ENCODE measurements around the gene PPP4R1.

Gene PPP4R1

GRCh38 chr18:9587924-9588323, 26.4 kb downstream of the PPP4R1 start:
- no peak overlapping the region for H3K27ac ChIP-seq (ENCODE audit: low read depth, low read length)
- H3K36me3 ChIP-seq (ENCODE audit: control insufficient read depth, insufficient read depth, low read length), result peaks cover 68% of the 10 kb centered on the region
- H3K4me3 ChIP-seq (ENCODE audit: low read depth, low read length), result no peak overlapping the region
- no peaks in the 10 kb centered on the region for H3K27me3 ChIP-seq (ENCODE audit: control insufficient read depth, insufficient read depth, low read length)
- H3K9me3 ChIP-seq (ENCODE audit: control insufficient read depth, insufficient read depth, low read length), result no peaks in the 10 kb centered on the region
- H3K4me1 ChIP-seq (ENCODE audit: control insufficient read depth, insufficient read depth, low read length), result peaks cover 4% of the 10 kb centered on the region
- H3K9ac ChIP-seq (ENCODE audit: low read depth, low read length), result no peak overlapping the region

GRCh38 chr18:9586814-9587213, 27.5 kb downstream of the PPP4R1 start:
- no peaks in the 10 kb centered on the region for H3K9me3 ChIP-seq (ENCODE audit: control insufficient read depth, insufficient read depth, low read length)
- H3K4me3 ChIP-seq (ENCODE audit: low read depth, low read length), result no peak overlapping the region
- no peak overlapping the region for H3K27ac ChIP-seq (ENCODE audit: low read depth, low read length)
- H3K4me1 ChIP-seq (ENCODE audit: control insufficient read depth, insufficient read depth, low read length), result no peaks in the 10 kb centered on the region
- no peak overlapping the region for H3K9ac ChIP-seq (ENCODE audit: low read depth, low read length)
- no peaks in the 10 kb centered on the region for H3K27me3 ChIP-seq (ENCODE audit: control insufficient read depth, insufficient read depth, low read length)
- peaks cover 70% of the 10 kb centered on the region for H3K36me3 ChIP-seq (ENCODE audit: control insufficient read depth, insufficient read depth, low read length)

- Histone ChIP-seq H3K27me3 (ENCODE audit: control insufficient read depth, insufficient read depth, low read length) (no peaks in the 10 kb centered on the region), H3K27ac (ENCODE audit: low read depth, low read length) (no peak overlapping the region), H3K4me1 (ENCODE audit: control insufficient read depth, insufficient read depth, low read length) (peaks cover 9% of the 10 kb centered on the region), H3K9me3 (ENCODE audit: control insufficient read depth, insufficient read depth, low read length) (no peaks in the 10 kb centered on the region), H3K9ac (ENCODE audit: low read depth, low read length) (no peak overlapping the region), H3K4me3 (ENCODE audit: low read depth, low read length) (no peak overlapping the region), H3K36me3 (ENCODE audit: control insufficient read depth, insufficient read depth, low read length) (peaks cover 58% of the 10 kb centered on the region)
These were observed 32.7 kb downstream of the PPP4R1 start for GRCh38 chr18:9581667-9582066.

GRCh38 chr18:9578306-9578705, 36.1 kb downstream of the PPP4R1 start:
- no peaks in the 10 kb centered on the region for H3K27me3 ChIP-seq (ENCODE audit: control insufficient read depth, insufficient read depth, low read length)
- peak overlapping the region; percentile 38 for H3K27ac ChIP-seq (ENCODE audit: low read depth, low read length)
- no peaks in the 10 kb centered on the region for H3K9me3 ChIP-seq (ENCODE audit: control insufficient read depth, insufficient read depth, low read length)
- no peak overlapping the region for H3K9ac ChIP-seq (ENCODE audit: low read depth, low read length)
- peaks cover 49% of the 10 kb centered on the region for H3K36me3 ChIP-seq (ENCODE audit: control insufficient read depth, insufficient read depth, low read length)
- no peak overlapping the region for H3K4me3 ChIP-seq (ENCODE audit: low read depth, low read length)
- H3K4me1 ChIP-seq (ENCODE audit: control insufficient read depth, insufficient read depth, low read length), result peaks cover 27% of the 10 kb centered on the region

GRCh38 chr18:9577361-9577760, 37.0 kb downstream of the PPP4R1 start:
- no peaks in the 10 kb centered on the region for H3K27me3 ChIP-seq (ENCODE audit: control insufficient read depth, insufficient read depth, low read length)
- H3K4me1 ChIP-seq (ENCODE audit: control insufficient read depth, insufficient read depth, low read length), result peaks cover 27% of the 10 kb centered on the region
- H3K27ac ChIP-seq (ENCODE audit: low read depth, low read length), result no peak overlapping the region
- H3K9ac ChIP-seq (ENCODE audit: low read depth, low read length), result no peak overlapping the region
- no peaks in the 10 kb centered on the region for H3K9me3 ChIP-seq (ENCODE audit: control insufficient read depth, insufficient read depth, low read length)
- H3K36me3 ChIP-seq (ENCODE audit: control insufficient read depth, insufficient read depth, low read length), result peaks cover 47% of the 10 kb centered on the region
- no peak overlapping the region for H3K4me3 ChIP-seq (ENCODE audit: low read depth, low read length)

- Histone ChIP-seq H3K9me3 (ENCODE audit: control insufficient read depth, insufficient read depth, low read length) (no peaks in the 10 kb centered on the region), H3K27ac (ENCODE audit: low read depth, low read length) (peak overlapping the region; percentile 85), H3K4me3 (ENCODE audit: low read depth, low read length) (0 out of 2 replicates have a peak overlapping the region, but pooled peaks have one; percentile 12)
These were observed 38.8 kb downstream of the PPP4R1 start for GRCh38 chr18:9575558-9575957.

GRCh38 chr18:9574473-9575115, 39.8 kb downstream of the PPP4R1 start:
- Histone ChIP-seq H3K27me3 (ENCODE audit: control insufficient read depth, insufficient read depth, low read length) (no peaks in the 10 kb centered on the region), H3K4me3 (ENCODE audit: low read depth, low read length) (peak overlapping the region; percentile 24; the same call in 1 of the 2 replicates), H3K27ac (ENCODE audit: low read depth, low read length) (peak overlapping the region; percentile 85)

More at GRCh38 chr18:9575558-9575957, 38.8 kb downstream of the PPP4R1 start:
- peaks cover 27% of the 10 kb centered on the region for H3K4me1 ChIP-seq (ENCODE audit: control insufficient read depth, insufficient read depth, low read length)
- peaks cover 47% of the 10 kb centered on the region for H3K36me3 ChIP-seq (ENCODE audit: control insufficient read depth, insufficient read depth, low read length)
- H3K27me3 ChIP-seq (ENCODE audit: control insufficient read depth, insufficient read depth, low read length), result no peaks in the 10 kb centered on the region
- no peak overlapping the region for H3K9ac ChIP-seq (ENCODE audit: low read depth, low read length)

GRCh38 chr18:9571546-9571945, 42.8 kb downstream of the PPP4R1 start:
- Histone ChIP-seq H3K27me3 (ENCODE audit: control insufficient read depth, insufficient read depth, low read length) (no peaks in the 10 kb centered on the region), H3K4me3 (ENCODE audit: low read depth, low read length) (no peak overlapping the region), H3K4me1 (ENCODE audit: control insufficient read depth, insufficient read depth, low read length) (peaks cover 19% of the 10 kb centered on the region), H3K9me3 (ENCODE audit: control insufficient read depth, insufficient read depth, low read length) (no peaks in the 10 kb centered on the region), H3K36me3 (ENCODE audit: control insufficient read depth, insufficient read depth, low read length) (peaks cover 66% of the 10 kb centered on the region), H3K9ac (ENCODE audit: low read depth, low read length) (no peak overlapping the region), H3K27ac (ENCODE audit: low read depth, low read length) (no peak overlapping the region)

More at GRCh38 chr18:9574473-9575115, 39.8 kb downstream of the PPP4R1 start:
- no peak overlapping the region for H3K9ac ChIP-seq (ENCODE audit: low read depth, low read length)
- no peaks in the 10 kb centered on the region for H3K9me3 ChIP-seq (ENCODE audit: control insufficient read depth, insufficient read depth, low read length)
- H3K36me3 ChIP-seq (ENCODE audit: control insufficient read depth, insufficient read depth, low read length), result peaks cover 49% of the 10 kb centered on the region
- H3K4me1 ChIP-seq (ENCODE audit: control insufficient read depth, insufficient read depth, low read length), result peaks cover 27% of the 10 kb centered on the region

- Histone ChIP-seq H3K9ac (ENCODE audit: low read depth, low read length) (no peak overlapping the region), H3K27ac (ENCODE audit: low read depth, low read length) (no peak overlapping the region), H3K36me3 (ENCODE audit: control insufficient read depth, insufficient read depth, low read length) (peaks cover 72% of the 10 kb centered on the region), H3K27me3 (ENCODE audit: control insufficient read depth, insufficient read depth, low read length) (no peaks in the 10 kb centered on the region), H3K4me1 (ENCODE audit: control insufficient read depth, insufficient read depth, low read length) (peaks cover 12% of the 10 kb centered on the region), H3K9me3 (ENCODE audit: control insufficient read depth, insufficient read depth, low read length) (no peaks in the 10 kb centered on the region), H3K4me3 (ENCODE audit: low read depth, low read length) (no peak overlapping the region)
These were observed 44.1 kb downstream of the PPP4R1 start for GRCh38 chr18:9570255-9570654.

- H3K9me3 ChIP-seq (ENCODE audit: control insufficient read depth, insufficient read depth, low read length), result no peaks in the 10 kb centered on the region
- no peaks in the 10 kb centered on the region for H3K27me3 ChIP-seq (ENCODE audit: control insufficient read depth, insufficient read depth, low read length)
- no peak overlapping the region for H3K4me3 ChIP-seq (ENCODE audit: low read depth, low read length)
- peaks cover 1% of the 10 kb centered on the region for H3K4me1 ChIP-seq (ENCODE audit: control insufficient read depth, insufficient read depth, low read length)
- H3K27ac ChIP-seq (ENCODE audit: low read depth, low read length), result no peak overlapping the region
- peaks cover 76% of the 10 kb centered on the region for H3K36me3 ChIP-seq (ENCODE audit: control insufficient read depth, insufficient read depth, low read length)
- H3K9ac ChIP-seq (ENCODE audit: low read depth, low read length), result no peak overlapping the region
These were observed 45.2 kb downstream of the PPP4R1 start for GRCh38 chr18:9569178-9569577.

- H3K9ac ChIP-seq (ENCODE audit: low read depth, low read length), result no peak overlapping the region
- H3K4me1 ChIP-seq (ENCODE audit: control insufficient read depth, insufficient read depth, low read length), result no peaks in the 10 kb centered on the region
- no peak overlapping the region for H3K4me3 ChIP-seq (ENCODE audit: low read depth, low read length)
- no peak overlapping the region for H3K27ac ChIP-seq (ENCODE audit: low read depth, low read length)
- peaks cover 78% of the 10 kb centered on the region for H3K36me3 ChIP-seq (ENCODE audit: control insufficient read depth, insufficient read depth, low read length)
- H3K9me3 ChIP-seq (ENCODE audit: control insufficient read depth, insufficient read depth, low read length), result no peaks in the 10 kb centered on the region
- H3K27me3 ChIP-seq (ENCODE audit: control insufficient read depth, insufficient read depth, low read length), result no peaks in the 10 kb centered on the region
These were observed 46.2 kb downstream of the PPP4R1 start for GRCh38 chr18:9568186-9568585.

Data from HUES48 (cell line).